Fibroblast of mammary gland (primary cell): Measurements from ENCODE around the gene GTF3C1.
"Not testable (repeated sequence)": the region's sequence is repeated elsewhere in the genome, so short reads cannot be mapped to it uniquely, and the experiment has no call there.

ENCODE experiments used
- DNase-seq: peaks from one replicate; pipeline ENCODE4 v3.0.0-alpha.2; 2010; ENCODE audit warnings: low read depth
- H3K4me3 ChIP-seq: 2 replicates; pipeline ENCODE4 v1.5.1; 2011; ENCODE audit warnings: low read depth, mild to moderate bottlenecking, low read length, moderate library complexity; ENCODE audit not compliant: control insufficient read depth
- TF ChIP-seq, protein P1 (sequence below): conservative IDR thresholded peaks from 2 replicates; pipeline ENCODE4 v1.5.1; 2011; ENCODE audit warnings: low read depth, low read length, inconsistent platforms; ENCODE audit not compliant: control insufficient read depth, insufficient read depth

Gene GTF3C1

DNA sequence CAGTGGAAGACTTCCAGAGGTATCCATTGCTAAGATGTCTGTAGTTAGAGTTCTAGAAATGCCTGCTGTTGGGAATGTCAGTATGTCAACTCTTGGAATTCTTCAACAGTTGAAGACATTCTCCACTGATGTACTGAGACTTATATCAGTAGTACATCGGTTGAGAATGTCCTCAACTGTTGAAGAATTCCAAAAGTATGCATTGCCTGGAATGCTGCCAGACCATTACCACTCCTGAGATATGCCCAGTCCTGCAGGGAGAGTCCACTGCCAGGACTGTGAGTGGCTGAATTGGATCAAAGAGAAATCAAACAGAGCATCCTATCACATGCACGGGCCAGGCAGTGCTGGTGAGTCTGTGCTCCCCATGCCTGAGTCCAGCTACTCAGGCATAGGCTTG, 105.7 kb downstream of the GTF3C1 start:
- TF ChIP-seq, protein P1, sequence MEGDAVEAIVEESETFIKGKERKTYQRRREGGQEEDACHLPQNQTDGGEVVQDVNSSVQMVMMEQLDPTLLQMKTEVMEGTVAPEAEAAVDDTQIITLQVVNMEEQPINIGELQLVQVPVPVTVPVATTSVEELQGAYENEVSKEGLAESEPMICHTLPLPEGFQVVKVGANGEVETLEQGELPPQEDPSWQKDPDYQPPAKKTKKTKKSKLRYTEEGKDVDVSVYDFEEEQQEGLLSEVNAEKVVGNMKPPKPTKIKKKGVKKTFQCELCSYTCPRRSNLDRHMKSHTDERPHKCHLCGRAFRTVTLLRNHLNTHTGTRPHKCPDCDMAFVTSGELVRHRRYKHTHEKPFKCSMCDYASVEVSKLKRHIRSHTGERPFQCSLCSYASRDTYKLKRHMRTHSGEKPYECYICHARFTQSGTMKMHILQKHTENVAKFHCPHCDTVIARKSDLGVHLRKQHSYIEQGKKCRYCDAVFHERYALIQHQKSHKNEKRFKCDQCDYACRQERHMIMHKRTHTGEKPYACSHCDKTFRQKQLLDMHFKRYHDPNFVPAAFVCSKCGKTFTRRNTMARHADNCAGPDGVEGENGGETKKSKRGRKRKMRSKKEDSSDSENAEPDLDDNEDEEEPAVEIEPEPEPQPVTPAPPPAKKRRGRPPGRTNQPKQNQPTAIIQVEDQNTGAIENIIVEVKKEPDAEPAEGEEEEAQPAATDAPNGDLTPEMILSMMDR, result no peak
- DNase-seq, result peak; percentile 35
- H3K4me3 ChIP-seq, result no peak overlapping the region

DNA sequence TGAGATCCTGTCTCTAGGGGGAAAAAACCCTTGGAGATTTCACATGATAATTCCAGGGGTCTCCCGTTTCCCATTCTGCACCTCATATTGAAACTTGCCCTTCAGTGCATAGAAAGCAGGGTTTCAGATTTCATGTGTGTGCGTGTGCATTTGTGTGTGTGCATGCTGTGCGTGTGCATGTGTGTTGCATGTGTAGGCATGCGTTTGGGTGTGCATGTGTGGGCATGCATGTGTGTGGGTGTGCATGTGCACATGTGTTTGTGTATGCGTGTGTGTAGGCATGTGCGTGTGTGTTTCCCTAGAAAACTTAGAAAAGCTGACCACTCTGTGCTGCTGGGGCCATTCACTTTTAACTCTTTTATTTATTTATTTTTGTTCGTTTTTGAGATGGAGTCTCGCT, 107.7 kb downstream of the GTF3C1 start:
- TF ChIP-seq, protein P1, result no peak
- H3K4me3 ChIP-seq, result no peak overlapping the region
- DNase-seq, result no peak

DNA sequence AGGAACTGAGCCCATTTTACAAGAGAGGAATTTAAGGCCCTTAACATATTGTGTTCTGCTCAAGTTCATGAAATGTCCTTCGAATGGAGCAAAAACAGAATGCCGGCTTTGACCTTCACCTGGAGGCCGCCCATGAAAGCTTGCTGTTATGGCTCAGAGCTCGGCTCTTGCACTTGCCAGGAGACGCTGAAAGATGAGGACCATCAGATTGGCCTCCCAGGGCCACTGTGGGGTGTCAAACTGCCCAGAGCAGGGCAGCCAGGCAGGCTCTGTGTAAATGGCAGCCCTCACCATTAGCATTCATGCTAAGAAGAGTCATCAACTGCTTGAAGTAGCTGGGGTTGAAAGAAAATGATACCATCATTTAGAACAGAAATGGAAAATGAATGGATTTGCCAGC, 108.4 kb downstream of the GTF3C1 start:
- no peak for DNase-seq
- H3K4me3 ChIP-seq, result no peak overlapping the region
- TF ChIP-seq, protein P1, result no peak

DNA sequence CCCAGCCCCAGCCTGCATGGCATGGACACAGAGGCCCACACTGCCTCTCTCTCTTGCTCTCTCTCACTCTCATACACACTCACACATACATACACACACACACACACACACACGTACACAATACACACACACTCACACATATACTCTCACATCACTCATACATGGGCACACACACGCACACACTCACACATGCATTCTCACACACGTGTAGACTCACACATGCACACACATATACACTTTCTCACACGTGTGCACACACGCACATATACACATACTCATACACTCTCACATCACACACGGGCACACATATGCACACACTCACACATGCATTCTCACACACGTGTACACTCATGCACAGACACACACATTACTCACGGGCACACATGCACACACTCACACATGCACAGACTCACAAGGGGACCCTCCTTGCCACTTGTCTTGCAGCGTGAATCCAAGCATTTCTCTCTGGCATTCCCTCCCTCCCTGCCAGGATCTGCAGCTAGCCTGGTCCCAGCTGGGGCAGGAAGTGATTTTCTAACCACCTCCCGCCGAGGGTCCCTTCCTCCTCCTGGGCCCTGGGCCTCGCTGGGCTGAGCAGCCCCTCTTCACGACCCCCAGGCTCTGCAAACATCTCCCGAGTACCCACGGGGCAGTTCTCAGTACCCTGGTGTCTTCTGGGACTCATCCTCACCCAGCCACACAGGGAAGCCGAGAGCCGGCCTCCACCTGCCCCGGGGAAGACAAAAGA, 110.3 kb downstream of the GTF3C1 start:
- TF ChIP-seq, protein P1, result no peak
- DNase-seq, result no peak
- H3K4me3 ChIP-seq, result no peak overlapping the region

DNA sequence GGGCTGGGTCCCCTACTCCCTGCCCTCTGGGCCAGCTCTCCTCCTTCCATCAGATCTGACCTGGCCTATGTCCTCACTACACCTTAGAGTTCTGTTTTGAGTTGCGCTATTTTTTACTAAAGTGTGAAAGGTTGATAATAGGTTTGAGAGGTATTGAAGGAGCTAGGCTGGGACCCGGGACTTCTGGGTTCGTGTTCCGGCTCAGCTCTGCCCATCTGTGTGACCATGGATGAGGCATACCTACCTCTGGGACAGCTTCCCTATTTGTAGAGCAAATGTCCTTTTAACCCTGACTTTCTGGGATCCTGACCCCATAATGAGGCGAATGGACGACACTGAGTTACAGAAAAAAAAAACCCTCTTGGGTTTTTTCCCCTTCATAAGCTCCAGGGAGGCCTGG, 111.8 kb downstream of the GTF3C1 start:
- TF ChIP-seq, protein P1, result no peak
- no peak for DNase-seq
- H3K4me3 ChIP-seq, result no peak overlapping the region

DNA sequence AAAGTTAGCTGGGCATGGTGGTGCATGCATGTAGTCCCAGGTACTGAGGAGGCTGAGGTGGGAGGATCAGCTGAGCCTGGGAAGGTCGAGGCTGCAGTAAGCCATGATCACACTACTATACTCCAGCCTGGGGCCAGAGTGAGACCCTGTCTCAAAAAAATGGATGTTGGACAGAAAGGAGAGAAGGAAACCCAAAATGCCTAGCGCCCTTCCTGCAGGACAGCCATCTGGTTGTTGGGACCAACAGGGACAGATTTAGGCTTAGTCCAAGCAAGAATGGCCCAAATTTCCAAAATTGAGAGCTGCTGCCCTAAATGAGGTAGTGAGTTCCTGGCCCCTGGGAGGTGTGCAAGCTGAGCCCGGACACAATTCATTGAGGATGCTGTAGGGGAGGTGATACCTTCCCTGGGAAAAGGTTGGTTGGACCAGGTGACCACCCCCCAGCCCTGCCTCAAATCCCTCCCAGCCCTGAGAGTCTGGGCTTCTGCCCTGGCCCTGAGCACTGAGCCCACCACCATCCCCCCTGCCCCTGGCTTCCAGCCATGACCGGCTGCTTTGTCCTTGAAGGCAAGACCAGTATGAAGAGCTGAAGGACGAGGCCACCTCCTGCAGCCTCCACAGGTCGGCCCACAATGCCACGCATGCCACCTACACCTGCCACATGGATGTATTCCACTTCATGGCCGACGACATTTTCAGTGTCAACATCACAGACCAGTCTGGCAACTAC, 112.6 kb downstream of the GTF3C1 start:
- no peak for DNase-seq
- TF ChIP-seq, protein P1, result no peak
- no peak overlapping the region for H3K4me3 ChIP-seq

DNA sequence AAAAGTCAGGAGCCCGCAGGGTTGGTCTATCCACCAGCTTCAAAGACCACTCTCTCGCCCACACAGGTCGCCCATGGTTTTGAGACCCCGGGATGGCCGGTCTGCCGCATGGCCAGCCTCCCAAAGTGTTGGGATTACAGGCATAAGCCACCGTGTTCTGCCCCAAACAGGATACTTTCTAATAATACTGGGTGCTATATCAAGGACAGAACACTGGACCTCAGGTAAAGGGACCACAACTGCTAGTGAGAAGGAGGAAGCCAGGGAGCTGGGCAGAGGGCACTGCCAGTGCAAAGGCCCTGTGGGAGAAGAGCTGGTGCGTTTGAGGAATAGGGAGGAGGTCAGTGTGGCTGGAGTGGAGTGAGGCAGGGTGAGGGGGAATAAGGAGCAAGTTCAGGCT, 113.6 kb downstream of the GTF3C1 start:
- H3K4me3 ChIP-seq, result no peak overlapping the region
- TF ChIP-seq, protein P1, result no peak
- no peak for DNase-seq

DNA sequence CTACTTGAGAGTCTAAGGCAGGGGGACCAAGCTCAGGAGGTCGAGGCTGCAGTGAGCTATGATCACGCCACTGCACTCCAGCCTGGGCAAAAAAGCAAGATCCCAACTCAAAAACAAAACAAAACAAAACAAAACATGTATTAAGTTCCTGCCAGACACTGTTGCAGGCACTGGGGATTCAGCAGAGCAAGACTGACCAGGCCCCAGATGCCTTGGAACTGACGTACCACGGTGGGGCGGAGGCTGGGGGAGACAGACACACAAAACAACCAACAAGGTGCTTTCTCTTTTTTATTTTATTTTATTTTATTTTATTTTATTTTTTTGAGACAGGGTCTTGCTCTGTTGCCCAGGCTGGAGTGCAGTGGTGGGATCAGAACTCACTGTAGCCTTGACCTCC, 114.6 kb downstream of the GTF3C1 start:
- DNase-seq, H3K4me3 ChIP-seq: not testable (repeated sequence)
